Activated T-cell treated with anti-CD3 and anti-CD28 coated beads, Interleukin-2, amount 50 U/mL, for 1 hour (primary cell): ENCODE measurements around the gene ZNF236.
"Not testable (repeated sequence)": the region's sequence is repeated elsewhere in the genome, so short reads cannot be mapped to it uniquely, and the experiment has no call there.

Experiments used
- DNase-seq: peaks from one replicate; pipeline ENCODE4 v3.0.0-alpha.2; 2020

Gene ZNF236

DNA sequence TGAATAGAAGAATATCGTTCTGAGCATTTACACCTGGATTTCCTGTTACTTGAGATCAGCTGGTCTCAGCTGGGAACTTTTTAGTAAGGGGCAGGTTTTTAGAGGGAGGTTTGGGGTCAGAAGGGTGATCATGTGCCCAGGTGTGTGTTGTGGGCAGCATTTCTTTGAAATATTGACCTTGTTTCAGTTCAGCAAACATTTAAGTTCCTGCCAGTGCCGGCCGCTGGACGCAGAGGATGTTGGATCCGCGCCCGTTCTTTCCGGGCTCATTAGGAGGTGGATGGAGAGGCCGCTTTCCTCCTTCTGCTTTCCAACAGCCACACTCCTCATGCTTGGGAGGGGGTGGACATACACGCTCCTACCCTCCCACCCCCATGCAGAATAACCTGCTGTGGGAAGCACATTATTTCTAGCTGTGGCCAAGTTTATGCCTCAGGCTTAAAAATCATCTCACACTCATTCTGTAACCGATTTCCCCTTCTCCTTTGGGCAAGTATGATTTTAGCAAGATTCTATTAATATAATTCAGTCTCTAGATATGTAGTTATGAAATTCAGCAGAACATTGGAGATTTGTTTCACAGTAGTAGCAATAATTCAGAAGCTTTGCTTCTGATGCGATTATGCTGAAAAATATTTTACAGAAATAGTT, 131.4 kb downstream of the ZNF236 start:
- no peak for DNase-seq

DNA sequence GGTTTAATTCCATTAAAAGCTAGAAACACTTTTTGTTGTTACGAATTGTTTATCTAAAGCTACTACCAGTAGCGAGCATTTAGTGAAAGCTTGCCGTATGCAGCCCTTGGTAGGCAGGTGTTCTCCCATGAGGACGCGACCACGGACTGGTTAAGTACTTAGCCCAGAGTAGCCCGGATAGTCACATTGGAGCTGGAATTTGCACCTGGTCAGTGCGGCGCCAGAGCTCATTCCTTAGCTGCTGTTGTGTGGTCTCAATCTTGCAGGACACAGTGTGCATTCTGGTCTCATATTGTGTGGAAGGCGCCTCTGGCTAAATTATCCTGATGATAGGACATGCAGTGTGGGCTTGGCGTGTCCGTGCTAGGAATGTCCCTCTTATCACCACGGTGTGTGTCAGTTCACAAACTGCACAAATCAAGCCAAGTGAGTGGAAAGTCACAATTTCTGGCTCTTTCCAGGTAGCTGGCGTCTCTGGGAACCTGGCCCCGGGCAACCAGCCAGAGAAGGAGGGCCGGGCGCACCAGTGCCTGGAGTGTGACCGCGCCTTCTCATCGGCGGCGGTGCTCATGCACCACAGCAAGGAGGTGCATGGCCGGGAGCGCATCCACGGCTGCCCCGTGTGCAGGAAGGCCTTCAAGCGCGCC, 133.3 kb downstream of the ZNF236 start:
- DNase-seq: no peak

DNA sequence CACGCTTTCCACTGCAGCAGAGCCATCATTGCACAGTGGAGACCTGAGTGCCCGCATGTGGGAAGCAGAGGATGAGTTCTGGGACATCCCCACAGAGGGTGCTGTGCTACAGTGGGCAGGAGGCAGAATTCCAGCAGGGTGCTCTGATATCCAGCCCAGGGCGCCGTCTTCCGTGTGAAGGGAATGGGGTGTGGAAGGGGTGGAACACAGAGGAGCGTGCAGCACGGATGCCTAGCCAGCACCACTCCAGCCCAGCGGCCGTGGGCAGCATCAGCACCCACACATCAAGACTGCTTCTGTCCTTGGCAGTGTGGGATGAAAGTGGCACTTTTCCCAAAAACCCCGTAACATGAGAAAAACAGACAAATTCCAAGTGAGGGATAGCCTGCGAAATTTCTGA, 134.3 kb downstream of the ZNF236 start:
- no peak for DNase-seq

DNA sequence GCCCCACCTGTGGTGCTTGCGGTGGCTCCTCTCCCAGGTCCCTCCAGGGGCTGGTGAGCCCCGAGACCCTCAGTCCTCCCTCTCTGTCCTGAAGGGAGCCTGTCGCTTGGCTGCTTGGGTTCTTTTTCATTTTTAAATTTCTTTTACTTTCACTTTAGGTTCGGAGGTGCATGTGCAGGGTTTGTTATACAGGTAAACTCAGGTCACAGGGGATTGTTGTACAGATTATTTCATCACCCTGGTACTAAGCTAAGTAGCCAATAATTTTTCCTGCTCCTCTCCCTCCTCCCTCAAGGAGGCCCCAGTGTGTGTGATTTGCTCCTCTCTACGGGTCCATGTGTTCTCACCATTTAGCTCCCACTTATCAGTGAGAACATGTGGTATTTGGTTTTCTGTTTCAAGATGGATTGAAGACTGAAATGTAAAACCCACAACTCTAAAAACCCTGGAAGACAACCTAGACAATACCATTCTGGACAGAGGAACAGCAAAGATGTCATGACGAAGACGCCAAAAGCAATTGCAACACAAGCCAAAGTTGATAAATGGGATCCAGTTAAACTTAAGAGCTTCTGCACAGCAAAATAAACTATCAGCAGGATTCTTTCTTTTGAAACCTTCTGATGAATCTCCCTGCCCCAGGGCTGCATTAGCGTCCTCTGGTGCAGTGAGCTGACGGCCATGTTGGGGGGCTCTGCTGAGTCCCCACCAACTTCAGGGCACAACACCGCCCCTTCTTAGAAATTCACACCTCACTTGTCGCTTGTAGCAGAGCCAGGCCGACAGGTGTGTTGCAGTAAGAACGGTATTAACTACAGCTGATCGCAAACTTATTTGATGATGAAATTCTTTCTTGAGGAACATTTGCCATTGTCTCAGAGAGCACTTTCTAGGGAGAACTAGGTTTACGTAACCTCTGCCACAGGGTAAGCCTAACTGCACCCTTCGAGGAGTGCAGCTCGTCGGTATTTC, 135.3 kb downstream of the ZNF236 start:
- no peak for DNase-seq

DNA sequence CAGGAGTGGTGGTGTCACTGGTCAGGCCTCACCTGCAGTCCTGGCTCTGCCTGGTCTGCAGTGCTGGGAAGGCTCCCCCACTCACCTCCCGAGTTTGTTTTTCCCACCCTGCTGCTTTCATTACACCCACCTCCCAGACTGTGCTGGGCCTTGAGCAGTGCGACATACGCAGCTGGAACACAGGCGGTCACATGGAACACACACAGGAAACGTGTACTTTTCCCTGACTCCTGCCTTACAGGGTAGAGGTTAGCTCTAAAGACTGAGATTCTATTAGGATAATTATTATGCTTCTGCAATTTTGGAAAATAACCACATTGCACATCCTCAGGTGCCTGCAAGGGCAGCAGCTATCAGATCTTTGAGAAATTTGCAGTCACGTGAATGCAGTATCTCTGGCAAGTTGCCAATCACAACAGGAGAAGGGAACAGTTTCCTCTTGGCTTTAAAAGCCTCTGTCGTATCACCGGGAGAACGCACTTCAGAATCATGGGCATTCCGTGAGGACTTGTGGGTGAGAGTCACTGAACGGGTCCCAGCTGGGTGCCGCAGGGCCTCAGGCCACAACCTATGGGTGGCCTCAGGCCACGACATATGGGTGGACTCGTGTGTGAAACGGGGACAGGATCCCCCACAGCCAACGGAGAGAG, 136.5 kb downstream of the ZNF236 start:
- no peak for DNase-seq

DNA sequence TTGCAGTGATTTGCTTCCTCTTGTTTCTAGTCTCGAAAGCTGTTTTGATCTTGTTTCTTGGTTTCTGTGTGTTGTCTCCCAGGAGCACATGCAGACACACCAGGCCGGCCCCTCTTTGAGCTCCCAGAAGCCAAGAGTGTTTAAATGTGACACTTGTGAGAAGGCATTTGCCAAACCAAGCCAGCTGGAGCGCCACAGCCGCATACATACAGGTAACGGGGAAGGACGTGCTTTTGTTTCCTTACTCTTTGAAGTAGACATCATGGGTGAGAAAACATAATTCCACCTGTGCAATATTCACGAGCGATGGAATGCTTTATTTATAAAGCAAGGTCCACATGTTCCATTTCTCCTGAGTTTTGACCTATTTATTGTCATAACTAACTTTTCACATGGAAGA, 137.2 kb downstream of the ZNF236 start:
- no peak for DNase-seq

DNA sequence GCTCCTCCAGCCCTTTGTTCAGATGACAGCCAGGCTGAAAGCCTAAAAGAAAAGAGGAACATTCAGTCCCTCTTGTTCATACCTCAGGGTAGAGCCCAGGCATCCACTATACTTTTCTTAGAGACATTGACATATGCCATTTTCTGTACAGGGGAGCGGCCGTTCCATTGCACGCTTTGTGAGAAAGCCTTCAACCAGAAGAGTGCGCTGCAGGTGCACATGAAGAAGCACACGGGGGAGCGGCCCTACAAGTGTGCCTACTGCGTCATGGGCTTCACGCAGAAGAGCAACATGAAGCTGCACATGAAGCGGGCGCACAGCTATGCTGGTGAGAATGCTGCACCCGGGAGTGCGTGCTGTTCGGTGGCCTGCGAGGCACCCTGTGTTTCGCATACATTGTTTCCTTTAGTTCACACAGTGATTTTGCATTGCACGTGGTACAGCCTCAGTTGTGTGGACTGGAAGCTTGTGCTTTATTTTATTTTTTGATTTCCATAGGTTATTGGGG, 138.2 kb downstream of the ZNF236 start:
- no peak for DNase-seq

DNA sequence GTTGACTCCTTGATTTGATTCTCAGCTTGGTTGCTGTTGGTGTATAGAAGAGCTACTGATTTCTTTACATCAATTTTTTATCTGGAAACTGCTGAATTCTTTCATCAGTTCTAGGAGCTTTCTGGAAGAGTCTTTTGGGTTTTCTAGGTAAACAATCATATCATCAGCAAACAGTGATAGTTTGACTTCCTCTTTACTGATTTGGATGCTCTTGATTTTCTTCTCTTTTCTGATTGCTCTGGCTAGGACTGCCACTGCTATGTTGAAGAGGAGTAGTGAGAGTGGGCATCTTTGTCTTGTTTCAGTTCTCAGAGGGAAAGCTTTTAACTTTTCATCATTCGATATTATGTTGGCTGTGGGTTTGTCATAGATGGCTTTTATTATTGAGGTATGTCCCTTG, 140.5 kb downstream of the ZNF236 start:
- DNase-seq: no peak

DNA sequence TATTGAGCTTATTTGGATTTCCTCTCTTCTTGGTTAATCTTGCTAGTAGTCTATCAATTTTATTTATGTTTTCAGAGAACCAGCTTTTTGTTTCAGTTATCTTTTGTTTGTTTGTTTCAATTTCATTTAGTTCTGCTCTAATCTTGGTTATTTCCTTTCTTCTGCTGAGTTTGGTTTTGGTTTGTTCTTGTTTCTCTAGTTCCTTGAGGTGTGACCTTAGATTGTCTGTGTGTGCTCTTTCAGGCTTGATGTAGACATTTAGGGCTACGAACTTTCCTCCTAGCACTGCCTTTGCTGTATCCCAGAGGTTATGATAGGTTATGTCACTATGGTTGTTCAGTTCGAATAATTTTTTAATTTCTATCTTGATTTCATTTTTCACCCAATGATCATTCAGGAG, 141.6 kb downstream of the ZNF236 start:
- DNase-seq: no peak

DNA sequence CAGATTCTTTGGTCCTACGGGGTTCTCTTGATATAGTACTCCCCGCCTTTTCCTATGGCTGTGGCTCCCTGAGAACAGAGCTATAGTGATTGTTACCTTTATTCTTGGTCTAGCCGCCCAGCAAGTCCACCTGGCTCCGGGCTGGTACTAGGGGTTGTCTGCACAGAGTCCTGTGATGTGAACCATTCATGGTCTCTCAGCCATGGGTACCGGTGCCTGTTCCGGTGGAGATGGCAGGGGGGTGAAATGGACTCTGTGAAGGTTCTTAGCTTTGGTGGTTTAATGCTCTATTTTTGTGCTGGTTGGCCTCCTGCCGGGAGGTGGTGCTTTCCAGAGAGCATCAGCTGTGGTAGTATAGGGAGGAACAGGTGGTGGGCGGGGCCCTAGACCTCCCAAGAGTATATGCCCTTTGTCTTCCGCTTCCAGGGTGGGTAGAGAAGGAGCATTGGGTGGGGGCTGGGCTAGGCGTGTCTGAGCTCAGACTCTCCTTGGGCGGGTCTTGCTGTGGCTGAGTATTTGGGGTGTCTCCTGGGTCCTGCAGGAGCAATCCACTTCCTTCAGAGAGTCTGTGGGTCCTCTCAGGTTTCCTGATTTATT, 143.3 kb downstream of the ZNF236 start:
- DNase-seq: not testable (repeated sequence)

DNA sequence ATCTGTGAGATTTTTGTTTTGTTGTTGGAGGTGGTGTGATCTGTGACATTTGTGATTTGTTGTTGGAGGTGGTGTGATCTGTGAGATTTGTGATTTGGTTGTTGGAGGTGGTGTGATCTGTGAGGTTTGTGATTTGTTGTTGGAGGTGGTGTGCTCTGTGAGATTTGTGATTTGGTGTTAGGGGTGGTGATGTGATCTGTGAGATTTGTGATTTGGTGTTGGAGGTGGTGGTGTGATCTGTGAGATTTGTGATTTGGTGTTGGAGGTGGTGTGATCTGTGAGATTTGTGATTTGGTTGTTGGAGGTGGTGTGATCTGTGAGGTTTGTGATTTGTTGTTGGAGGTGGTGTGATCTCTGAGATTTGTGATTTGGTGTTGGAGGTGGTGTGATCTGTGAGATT, 144.9 kb downstream of the ZNF236 start:
- DNase-seq: not testable (repeated sequence)

DNA sequence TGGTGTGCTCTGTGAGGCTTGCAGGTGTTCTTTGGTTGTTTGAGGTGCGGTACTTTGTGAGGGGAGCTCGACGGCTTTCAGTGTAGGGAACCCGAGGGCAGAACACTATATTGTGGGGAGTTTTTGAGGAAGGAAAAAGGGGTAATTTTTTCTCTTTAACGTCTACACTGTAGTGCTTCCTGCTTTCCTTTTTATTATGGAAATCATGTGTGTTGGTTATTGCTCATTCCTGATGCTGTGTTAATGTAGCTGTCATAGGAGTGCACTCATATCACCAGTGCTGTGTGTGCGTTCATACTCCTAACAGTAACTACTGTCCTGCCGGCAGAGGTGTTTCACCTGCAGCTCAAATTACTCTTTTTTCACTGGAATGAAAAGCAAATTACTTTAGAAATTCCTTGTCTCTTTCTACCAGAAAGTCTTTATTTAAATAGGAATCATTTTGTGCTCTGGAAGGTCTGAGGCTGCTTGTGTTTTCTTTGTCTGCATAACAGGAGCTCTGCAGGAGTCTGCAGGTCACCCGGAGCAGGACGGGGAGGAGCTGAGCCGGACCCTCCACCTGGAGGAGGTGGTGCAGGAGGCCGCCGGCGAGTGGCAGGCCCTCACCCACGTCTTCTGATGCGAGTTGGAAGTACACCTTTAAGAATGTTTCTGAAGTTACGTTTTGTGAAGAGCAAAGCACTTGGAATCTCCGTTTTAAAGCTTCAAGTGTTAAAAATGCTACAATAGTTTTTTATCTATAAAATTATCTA, 145.5 kb downstream of the ZNF236 start:
- no peak for DNase-seq

DNA sequence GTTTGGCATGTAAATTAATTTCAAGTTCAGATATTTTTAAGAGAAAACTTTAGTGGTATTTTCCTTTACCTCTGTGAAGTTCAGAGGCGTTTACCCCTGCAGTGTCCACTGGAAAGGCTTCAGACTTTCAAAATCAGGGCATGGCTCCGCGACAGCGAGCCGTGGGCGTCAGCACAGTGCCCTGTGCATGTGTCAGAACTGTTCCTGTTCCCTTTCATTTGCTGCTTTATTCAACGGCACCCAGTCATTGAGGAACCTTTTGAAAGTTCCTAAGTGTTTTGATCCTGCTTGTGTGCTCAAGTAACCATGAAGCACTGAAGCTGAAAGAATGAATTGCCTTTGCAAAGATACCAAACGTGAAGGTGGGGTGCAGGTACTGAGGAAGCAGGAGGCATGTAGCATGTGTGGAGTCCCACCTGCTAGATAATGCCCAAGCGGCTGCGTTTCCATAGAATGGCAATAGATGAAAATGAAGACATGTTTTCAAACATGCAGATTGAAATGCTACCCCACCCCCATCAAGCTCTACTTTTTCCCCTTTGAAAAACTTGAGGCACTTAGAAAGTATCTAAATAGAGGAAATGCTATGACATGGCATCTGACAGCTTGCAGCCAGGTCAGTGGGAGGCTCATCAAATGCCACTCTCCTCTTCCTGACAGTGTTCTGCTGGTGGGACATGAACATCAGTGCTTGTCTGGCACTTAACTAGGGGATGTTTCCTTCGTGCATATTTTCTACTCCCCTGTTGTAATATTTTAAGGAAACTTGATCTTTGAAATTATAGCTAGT, 148.6 kb downstream of the ZNF236 start:
- DNase-seq: no peak

DNA sequence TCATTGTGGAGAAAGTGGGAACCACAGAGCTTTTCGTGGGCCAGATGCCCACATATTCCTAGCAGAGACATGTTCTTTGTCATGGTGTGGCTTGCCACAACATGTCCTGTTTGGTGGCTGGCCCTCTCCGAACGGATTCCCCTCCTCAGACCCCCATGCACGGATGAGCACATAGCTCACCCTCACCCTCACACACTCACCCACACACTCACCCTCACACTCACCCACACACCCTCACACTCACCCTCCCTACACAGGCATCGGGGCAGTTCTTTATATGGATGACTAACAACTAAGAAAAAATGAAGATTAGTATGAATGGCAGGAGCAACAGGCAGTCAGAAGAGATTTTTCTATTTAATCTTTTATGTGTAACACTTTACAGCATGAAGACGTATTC, 149.9 kb downstream of the ZNF236 start:
- DNase-seq: no peak

DNA sequence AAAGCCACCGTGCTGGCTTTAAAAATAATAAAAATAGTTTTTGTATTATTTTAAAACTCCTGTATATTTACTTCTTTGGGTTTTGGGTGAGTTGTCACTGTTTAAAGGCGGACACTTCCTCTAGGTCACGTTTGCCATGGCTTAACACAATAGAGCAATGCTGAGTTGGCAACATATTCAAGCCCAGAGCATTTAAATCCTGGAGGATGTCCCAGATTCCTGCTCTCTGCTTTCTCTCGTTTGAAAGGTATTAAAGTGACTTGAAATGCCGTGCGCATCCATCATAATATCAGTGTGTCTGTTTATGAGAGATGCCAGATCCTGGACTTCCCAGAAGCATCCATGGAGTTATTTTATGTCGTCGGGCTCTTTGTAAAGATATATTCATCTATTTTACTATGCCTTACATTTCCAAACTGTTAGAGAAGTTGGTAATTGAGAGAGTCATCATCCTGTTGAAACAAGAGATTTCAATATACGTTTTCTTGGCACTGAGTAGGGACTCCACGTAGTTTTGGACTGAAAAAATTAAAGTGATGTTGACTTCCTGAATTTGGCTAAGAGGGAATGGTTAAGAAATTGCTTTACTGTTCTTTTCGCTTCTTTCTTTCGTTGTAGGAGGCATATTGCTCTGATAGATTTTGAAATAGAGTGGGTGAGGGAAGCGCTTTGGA, 150.6 kb downstream of the ZNF236 start:
- DNase-seq: no peak

DNA sequence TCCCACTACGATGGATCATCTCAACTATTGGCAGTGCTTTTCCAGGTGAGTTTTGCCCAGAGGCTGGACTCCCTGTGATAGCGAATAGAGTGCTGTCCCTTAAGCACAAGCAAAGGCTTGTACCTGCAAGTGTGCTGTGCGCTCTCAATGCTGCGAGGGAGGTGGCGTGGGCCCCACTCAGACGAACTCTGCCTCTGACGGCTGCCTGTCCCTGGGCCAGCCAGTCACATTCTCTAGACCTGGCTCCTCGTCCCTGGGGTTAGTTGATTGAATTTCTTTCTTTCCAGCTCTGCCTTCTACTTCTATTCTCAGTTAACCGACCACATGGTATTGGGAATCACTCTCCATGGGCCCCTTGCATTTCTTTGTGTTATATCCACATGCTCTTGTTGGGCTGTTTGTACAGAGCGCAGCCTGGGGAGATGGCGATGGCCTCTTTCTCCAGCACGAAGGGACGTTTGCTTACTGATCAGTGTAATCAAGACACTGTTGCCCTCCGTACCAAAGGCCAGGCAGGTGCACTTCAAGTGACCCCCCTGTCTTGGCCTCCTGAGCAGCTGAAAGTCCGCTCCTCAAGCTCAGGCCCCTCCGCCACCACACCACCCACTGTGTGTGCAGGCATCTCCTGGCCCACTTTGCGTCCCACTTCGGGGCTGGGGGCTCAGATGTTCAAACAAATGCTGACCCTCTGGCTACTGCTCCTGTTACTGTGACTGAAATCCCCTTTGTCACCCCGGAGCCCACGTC, 151.3 kb downstream of the ZNF236 start:
- DNase-seq: no peak

DNA sequence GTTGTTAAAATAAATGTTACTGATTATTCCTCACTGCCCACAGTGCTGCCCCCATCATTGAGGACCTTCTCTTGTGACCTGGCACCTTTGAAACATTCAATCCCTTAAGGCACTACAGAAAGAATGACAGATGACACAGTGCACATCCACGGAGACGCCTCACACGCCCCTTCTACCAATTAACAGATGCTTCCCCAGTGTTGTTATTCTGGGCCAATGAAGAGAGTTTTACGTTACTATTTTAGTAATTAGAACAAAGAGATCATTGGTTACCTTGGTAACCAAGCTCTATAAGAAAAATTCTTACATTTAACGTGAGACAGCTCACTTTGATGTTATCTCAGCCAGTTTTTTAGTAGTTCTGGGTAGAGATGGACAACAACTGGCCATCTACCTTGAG, 152.0 kb downstream of the ZNF236 start:
- no peak for DNase-seq

DNA sequence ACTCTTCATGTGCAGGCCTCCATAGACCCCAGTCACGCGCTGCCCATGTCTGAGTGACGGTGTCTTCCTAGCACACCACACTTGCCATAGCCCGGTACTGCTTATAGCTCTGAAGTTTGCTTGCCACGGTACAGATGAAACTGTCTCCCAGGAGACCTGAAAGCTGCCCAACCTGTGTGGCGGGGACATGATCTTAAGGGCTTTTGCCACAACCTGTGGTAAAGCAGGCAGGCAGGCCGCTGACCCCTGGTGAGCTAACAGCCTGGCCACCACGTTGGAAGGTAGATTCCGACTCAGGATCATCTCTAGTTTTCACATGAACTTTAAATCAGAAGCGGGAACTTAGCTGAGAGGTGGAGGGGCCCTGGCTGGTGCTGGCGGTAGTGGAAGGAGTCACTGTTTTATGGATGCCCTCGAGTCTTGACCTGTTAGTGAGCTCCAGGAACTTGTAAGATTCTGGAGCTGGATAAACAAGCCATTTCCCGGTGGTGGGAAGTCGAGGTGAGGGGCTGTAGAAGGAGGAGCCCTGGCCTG, 153.3 kb downstream of the ZNF236 start:
- DNase-seq: no peak

DNA sequence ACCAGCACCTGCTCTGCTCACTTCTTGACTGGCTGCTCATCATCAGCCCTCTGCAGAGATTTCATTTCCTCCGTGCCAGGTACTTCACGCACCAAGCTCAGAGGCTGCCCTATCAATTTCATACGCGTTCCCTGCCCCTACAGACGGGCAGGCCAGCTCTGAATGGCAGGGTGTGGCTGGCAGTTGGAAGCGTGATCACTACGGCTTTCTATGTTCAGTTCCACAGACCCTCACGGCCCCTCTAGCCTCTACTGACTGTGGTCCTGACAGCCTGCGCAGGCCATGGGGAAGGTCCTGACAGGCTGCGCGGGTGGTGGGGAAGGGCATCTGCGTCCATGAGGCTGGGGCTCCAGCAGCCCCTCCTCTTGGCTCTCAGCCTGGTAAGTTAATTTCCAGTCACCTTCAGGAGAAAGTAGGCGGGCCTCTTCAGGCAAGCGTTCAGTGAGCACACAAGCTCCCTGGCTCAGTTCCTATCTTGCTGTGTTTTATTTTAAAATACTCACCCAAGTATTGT, 154.8 kb downstream of the ZNF236 start:
- DNase-seq: no peak
